ENCODE data around the gene POU2F1. TPM values are rescaled to one million over a fixed set of nuclear protein-coding genes. Genes with fewer than 3 reads are reported as not detected.
A peak's percentile ranks its signal among the peaks of the same experiment; 100 is the strongest.

POU2F1 gene
- total and polyA plus RNA-seq, 4 donors: 0.93 to 10.5 (median 6.5) TPM

DNA sequence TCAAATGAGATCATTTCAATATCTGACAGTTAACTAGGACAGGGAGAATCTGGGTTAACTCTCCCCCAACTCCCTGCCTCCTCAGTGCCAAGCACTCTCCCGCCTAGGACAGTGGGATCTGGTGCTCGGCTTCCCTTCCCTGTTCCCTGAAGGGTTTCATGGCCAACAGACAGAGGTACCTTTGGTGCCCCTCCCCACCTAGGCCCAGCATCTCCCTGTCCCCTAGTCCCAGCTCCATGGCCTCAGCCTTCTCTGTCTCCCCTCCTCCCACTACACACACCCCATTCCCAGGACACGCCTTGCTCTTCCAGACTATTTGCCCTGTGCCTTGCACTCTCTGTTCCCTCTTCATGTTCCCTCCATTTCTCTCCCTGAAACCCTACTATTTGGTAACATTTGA is 220.5 kb downstream of the POU2F1 start:
- 96% methylated on average over 3 of the region's 3 CpGs for WGBS
- H3K27ac ChIP-seq (ENCODE audit: low read depth in 1 of 2, low read length in 2 of 2): no peak overlapping the region
- peak; percentile 28 for DNase-seq (ENCODE audit: low spot score)

DNA sequence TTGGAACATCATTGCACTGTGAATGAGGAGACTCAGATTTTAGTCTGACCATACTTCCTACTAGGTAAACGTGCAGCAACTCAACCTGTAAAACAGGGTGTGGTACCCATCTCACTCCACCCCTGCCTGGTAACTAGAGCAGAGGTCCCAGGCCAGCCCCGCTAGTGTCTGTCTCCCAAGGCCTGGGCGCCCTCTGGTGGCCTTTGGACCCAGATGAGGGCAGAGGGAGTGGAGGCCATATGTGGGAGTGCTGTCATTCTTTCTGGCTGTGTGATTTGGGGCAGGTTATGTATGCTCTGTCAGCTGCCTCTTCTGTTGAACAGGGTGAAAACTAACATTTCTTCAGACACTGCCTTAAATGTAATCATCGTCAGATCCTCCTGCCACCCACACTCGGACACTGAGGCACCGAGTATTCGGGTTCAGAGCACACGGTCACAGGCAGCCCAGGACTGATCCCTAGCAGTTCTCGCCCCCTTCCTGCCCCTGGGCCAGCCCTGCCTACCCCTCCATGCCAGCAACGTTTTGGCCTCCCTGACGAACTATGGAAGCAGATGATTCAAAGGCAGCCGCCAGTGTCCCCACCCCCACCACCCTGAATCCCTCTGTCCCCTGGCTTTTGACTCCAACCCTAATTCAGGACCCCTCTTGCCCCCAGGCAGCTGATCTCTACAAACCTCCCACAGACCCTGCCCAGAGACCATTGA is 221.6 kb downstream of the POU2F1 start:
- Histone ChIP-seq H3K27ac (ENCODE audit: low read depth in 1 of 2, low read length in 2 of 2) (no peak overlapping the region), H3K9ac (ENCODE audit: low read depth in 1 of 2, low read length in 2 of 2) (no peak overlapping the region), H3K4me3 (ENCODE audit: low read depth in 1 of 3, low read length in 3 of 3) (no peak overlapping the region), H3K9me3 (ENCODE audit: control insufficient read depth in 4 of 4, low read length in 3 of 4) (no peaks in the 10 kb centered on the region), H3K4me1 (ENCODE audit: control insufficient read depth in 4 of 4, insufficient read depth in 4 of 4, low read length in 3 of 4) (peaks cover 0 to 8% (median 7%) of the 10 kb centered on the region in 4 donors), H3K36me3 (ENCODE audit: control insufficient read depth in 4 of 4, insufficient read depth in 3 of 4, low read depth in 1 of 4, low read length in 3 of 4) (no peaks in the 10 kb centered on the region), H3K27me3 (ENCODE audit: control insufficient read depth in 4 of 4, insufficient read depth in 4 of 4, low read length in 3 of 4) (peaks cover 0 to 2% (median 0%) of the 10 kb centered on the region in 4 donors)
- WGBS: 47% methylated on average over 12 of the region's 12 CpGs
- peak; percentile 84 for DNase-seq (ENCODE audit: low spot score)
- TF ChIP-seq GABPA (IDR thresholded peaks at IDR 0.05 in 1 of 2, conservative IDR thresholded peaks at IDR 0.05 in 1 of 2): no peak
- TF ChIP-seq HNF4G (IDR thresholded peaks at IDR 0.05): peak; percentile 37
- peak; percentile 57 for TF ChIP-seq SP1 (IDR thresholded peaks at IDR 0.05)
- TF ChIP-seq YY1 (IDR thresholded peaks at IDR 0.05): no peak
- TF ChIP-seq MAX (IDR thresholded peaks at IDR 0.05): no peak
- peak; percentile 82 for TF ChIP-seq CTCF (IDR thresholded peaks at IDR 0.05; ENCODE audit: low read depth, low read length, missing input control)
- TF ChIP-seq, protein P1, sequence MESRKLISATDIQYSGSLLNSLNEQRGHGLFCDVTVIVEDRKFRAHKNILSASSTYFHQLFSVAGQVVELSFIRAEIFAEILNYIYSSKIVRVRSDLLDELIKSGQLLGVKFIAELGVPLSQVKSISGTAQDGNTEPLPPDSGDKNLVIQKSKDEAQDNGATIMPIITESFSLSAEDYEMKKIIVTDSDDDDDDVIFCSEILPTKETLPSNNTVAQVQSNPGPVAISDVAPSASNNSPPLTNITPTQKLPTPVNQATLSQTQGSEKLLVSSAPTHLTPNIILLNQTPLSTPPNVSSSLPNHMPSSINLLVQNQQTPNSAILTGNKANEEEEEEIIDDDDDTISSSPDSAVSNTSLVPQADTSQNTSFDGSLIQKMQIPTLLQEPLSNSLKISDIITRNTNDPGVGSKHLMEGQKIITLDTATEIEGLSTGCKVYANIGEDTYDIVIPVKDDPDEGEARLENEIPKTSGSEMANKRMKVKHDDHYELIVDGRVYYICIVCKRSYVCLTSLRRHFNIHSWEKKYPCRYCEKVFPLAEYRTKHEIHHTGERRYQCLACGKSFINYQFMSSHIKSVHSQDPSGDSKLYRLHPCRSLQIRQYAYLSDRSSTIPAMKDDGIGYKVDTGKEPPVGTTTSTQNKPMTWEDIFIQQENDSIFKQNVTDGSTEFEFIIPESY (IDR thresholded peaks at IDR 0.05): no peak
- TF ChIP-seq FOXA1 (IDR thresholded peaks at IDR 0.05): no peak
- TF ChIP-seq JUND (IDR thresholded peaks at IDR 0.05): no peak
- no peak for TF ChIP-seq NR2F2 (IDR thresholded peaks at IDR 0.05)

More for the DNA sequence above, 220.5 kb downstream of the POU2F1 start:
- Histone ChIP-seq H3K4me1 (ENCODE audit: control insufficient read depth in 4 of 4, insufficient read depth in 4 of 4, low read length in 3 of 4) (peaks cover 0 to 8% (median 7%) of the 10 kb centered on the region in 4 donors), H3K4me3 (ENCODE audit: low read depth in 1 of 3, low read length in 3 of 3) (no peak overlapping the region), H3K9ac (ENCODE audit: low read depth in 1 of 2, low read length in 2 of 2) (no peak overlapping the region), H3K9me3 (ENCODE audit: control insufficient read depth in 4 of 4, low read length in 3 of 4) (no peaks in the 10 kb centered on the region), H3K27me3 (ENCODE audit: control insufficient read depth in 4 of 4, insufficient read depth in 4 of 4, low read length in 3 of 4) (peaks cover 0 to 2% (median 0%) of the 10 kb centered on the region in 4 donors), H3K36me3 (ENCODE audit: control insufficient read depth in 4 of 4, insufficient read depth in 3 of 4, low read depth in 1 of 4, low read length in 3 of 4) (no peaks in the 10 kb centered on the region)
- TF ChIP-seq, protein P2, sequence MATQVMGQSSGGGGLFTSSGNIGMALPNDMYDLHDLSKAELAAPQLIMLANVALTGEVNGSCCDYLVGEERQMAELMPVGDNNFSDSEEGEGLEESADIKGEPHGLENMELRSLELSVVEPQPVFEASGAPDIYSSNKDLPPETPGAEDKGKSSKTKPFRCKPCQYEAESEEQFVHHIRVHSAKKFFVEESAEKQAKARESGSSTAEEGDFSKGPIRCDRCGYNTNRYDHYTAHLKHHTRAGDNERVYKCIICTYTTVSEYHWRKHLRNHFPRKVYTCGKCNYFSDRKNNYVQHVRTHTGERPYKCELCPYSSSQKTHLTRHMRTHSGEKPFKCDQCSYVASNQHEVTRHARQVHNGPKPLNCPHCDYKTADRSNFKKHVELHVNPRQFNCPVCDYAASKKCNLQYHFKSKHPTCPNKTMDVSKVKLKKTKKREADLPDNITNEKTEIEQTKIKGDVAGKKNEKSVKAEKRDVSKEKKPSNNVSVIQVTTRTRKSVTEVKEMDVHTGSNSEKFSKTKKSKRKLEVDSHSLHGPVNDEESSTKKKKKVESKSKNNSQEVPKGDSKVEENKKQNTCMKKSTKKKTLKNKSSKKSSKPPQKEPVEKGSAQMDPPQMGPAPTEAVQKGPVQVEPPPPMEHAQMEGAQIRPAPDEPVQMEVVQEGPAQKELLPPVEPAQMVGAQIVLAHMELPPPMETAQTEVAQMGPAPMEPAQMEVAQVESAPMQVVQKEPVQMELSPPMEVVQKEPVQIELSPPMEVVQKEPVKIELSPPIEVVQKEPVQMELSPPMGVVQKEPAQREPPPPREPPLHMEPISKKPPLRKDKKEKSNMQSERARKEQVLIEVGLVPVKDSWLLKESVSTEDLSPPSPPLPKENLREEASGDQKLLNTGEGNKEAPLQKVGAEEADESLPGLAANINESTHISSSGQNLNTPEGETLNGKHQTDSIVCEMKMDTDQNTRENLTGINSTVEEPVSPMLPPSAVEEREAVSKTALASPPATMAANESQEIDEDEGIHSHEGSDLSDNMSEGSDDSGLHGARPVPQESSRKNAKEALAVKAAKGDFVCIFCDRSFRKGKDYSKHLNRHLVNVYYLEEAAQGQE (IDR thresholded peaks at IDR 0.05): no peak
- TF ChIP-seq TAF1 (conservative IDR thresholded peaks at IDR 0.05): no peak
- TF ChIP-seq FOXA1 (IDR thresholded peaks at IDR 0.05): no peak
- no peak for TF ChIP-seq FOXA2 (IDR thresholded peaks at IDR 0.05)
- no peak for TF ChIP-seq RXRA (IDR thresholded peaks at IDR 0.05)
- TF ChIP-seq NR2F2 (IDR thresholded peaks at IDR 0.05): no peak
- TF ChIP-seq, protein P3, sequence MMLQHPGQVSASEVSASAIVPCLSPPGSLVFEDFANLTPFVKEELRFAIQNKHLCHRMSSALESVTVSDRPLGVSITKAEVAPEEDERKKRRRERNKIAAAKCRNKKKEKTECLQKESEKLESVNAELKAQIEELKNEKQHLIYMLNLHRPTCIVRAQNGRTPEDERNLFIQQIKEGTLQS (IDR thresholded peaks at IDR 0.05): no peak
- TF ChIP-seq CTCF (IDR thresholded peaks at IDR 0.05; ENCODE audit: low read depth, low read length, missing input control): no peak
- TF ChIP-seq SP1 (IDR thresholded peaks at IDR 0.05): no peak
- TF ChIP-seq MAX (IDR thresholded peaks at IDR 0.05): no peak
- no peak for TF ChIP-seq RAD21 (IDR thresholded peaks at IDR 0.05)
